GM23338 (cell line): Measurements from ENCODE around the gene RBM12.

Experiments
- CREB1 ChIP-seq: fragments of 250-450 bp; sonication (Bioruptor Pico); IDR thresholded peaks from 2 replicates; pipeline ENCODE4 v1.5.0; 2020; ENCODE audit warnings: low read depth, mild to moderate bottlenecking, moderate library complexity
- CTCF ChIP-seq, 2 experiments: fragments of 200-600 bp in 1 of 2; sonication (generic) in 1 of 2; conservative IDR thresholded peaks; 2 replicates each; pipeline versions ENCODE4 v1.5.1 to v1.6.1; 2016 to 2017; ENCODE audit warnings: antibody characterized with exemption in 2 of 2, low read depth in 2 of 2, mild to moderate bottlenecking in 2 of 2, moderate library complexity in 1 of 2
- ETS1 ChIP-seq: IDR thresholded peaks from 2 replicates; pipeline ENCODE4 v1.6.1; 2016; ENCODE audit warnings: antibody characterized with exemption
- EZH2 ChIP-seq: fragments of 200-600 bp; sonication (generic); IDR thresholded peaks from one replicate; pipeline ENCODE4 v1.8.0; 2017; ENCODE audit warnings: antibody characterized with exemption, mild to moderate bottlenecking, low read depth; ENCODE audit not compliant: unreplicated experiment
- EZH2phosphoT487 ChIP-seq: fragments of 200-600 bp; sonication (generic); IDR thresholded peaks from one replicate; pipeline ENCODE4 v1.8.1; 2018; ENCODE audit warnings: antibody characterized with exemption; ENCODE audit not compliant: unreplicated experiment
- JUNB ChIP-seq: IDR thresholded peaks from one replicate; pipeline ENCODE4 v1.6.1; 2016; ENCODE audit warnings: antibody characterized with exemption; ENCODE audit not compliant: unreplicated experiment
- NANOG ChIP-seq: IDR thresholded peaks from 2 replicates; pipeline ENCODE4 v1.6.1; 2016; ENCODE audit warnings: antibody characterized with exemption, borderline replicate concordance
- POLR2AphosphoS5 ChIP-seq: IDR thresholded peaks from 2 replicates; pipeline ENCODE4 v1.6.1; 2016; ENCODE audit warnings: antibody characterized with exemption, low read depth
- REST ChIP-seq: IDR thresholded peaks from one replicate; pipeline ENCODE4 v1.6.1; 2018; ENCODE audit warnings: antibody characterized with exemption; ENCODE audit not compliant: unreplicated experiment
- STAT1 ChIP-seq: IDR thresholded peaks from one replicate; pipeline ENCODE4 v1.6.1; 2016; ENCODE audit warnings: antibody characterized with exemption; ENCODE audit not compliant: unreplicated experiment
- ZNF114 ChIP-seq: fragments of 250-450 bp; sonication (Bioruptor Pico); IDR thresholded peaks from 2 replicates; pipeline ENCODE4 v1.5.0; 2020; ENCODE audit warnings: mild to moderate bottlenecking, moderate library complexity
- ZNF331 ChIP-seq: fragments of 250-450 bp; sonication (Bioruptor Pico); IDR thresholded peaks from 2 replicates; pipeline ENCODE4 v1.5.0; 2020; ENCODE audit warnings: low read depth, mild to moderate bottlenecking, moderate library complexity
- ZNF462 ChIP-seq: fragments of 250-450 bp; sonication (Bioruptor Pico); IDR thresholded peaks from 2 replicates; pipeline ENCODE4 v1.5.0; 2020; ENCODE audit warnings: mild to moderate bottlenecking, moderate library complexity

GRCh38 chr20:35630636-35631035, 34.1 kb downstream of the RBM12 start:
- TF ChIP-seq CTCF (conservative IDR thresholded peaks at IDR 0.05; ENCODE audit: low read depth in 2 of 2): no peak
- TF ChIP-seq EZH2phosphoT487: no peak
- no peak for TF ChIP-seq POLR2AphosphoS5
- no peak for TF ChIP-seq ZNF114 (CRISPR knock-in tag)
- no peak for TF ChIP-seq EZH2
- no peak for TF ChIP-seq JUNB
- TF ChIP-seq REST: no peak
- no peak for TF ChIP-seq NANOG
- no peak for TF ChIP-seq CREB1 (CRISPR knock-in tag)
- no peak for TF ChIP-seq ETS1
- TF ChIP-seq STAT1: no peak
- no peak for TF ChIP-seq ZNF331 (CRISPR knock-in tag)
- TF ChIP-seq ZNF462: no peak
